Measurements from ENCODE around the gene STOX2. TPM values are rescaled to one million over a fixed set of nuclear protein-coding genes. Genes with fewer than 3 reads are reported as not detected.
"Not testable (repeated sequence)": the region's sequence is repeated elsewhere in the genome, so short reads cannot be mapped to it uniquely, and the experiment has no call there.

STOX2 gene
- total RNA-seq, 3 donors from 2014 or later: not detected

- DNase-seq (no peak), ATAC-seq (peak; percentile 58 to 62)
- no peaks in the 10 kb centered on the region for H3K9me3 Mint-ChIP-seq
- no peaks in the 10 kb centered on the region for H3K36me3 Mint-ChIP-seq (ENCODE audit: insufficient read depth)
- peak overlapping the region; percentile 84 for H3K4me3 Mint-ChIP-seq
- H3K4me1 Mint-ChIP-seq (ENCODE audit: low read depth): peaks cover 22% of the 10 kb centered on the region
- H3K27me3 Mint-ChIP-seq (ENCODE audit: low read depth): peaks cover 17% of the 10 kb centered on the region
Measured at GRCh38 chr4:184028561-184029374, 123.7 kb downstream of the STOX2 start.

GRCh38 chr4:184030036-184030435 lies 124.9 kb downstream of the STOX2 start:
- Mint-ChIP-seq H3K4me3 (no peak overlapping the region), H3K36me3 (ENCODE audit: insufficient read depth) (no peaks in the 10 kb centered on the region), H3K4me1 (ENCODE audit: low read depth) (peaks cover 22% of the 10 kb centered on the region), H3K9me3 (no peaks in the 10 kb centered on the region), H3K27me3 (ENCODE audit: low read depth) (peaks cover 20% of the 10 kb centered on the region)
- ATAC-seq (no peak), DNase-seq (no peak)

- H3K4me3 Mint-ChIP-seq: no peak overlapping the region
- no peak for DNase-seq
- H3K9me3 Mint-ChIP-seq: no peaks in the 10 kb centered on the region
- H3K36me3 Mint-ChIP-seq (ENCODE audit: insufficient read depth): no peaks in the 10 kb centered on the region
- H3K4me1 Mint-ChIP-seq (ENCODE audit: low read depth): peaks cover 22% of the 10 kb centered on the region
- no peak for ATAC-seq
- peaks cover 16% of the 10 kb centered on the region for H3K27me3 Mint-ChIP-seq (ENCODE audit: low read depth)
Measured at GRCh38 chr4:184030764-184031163, 125.7 kb downstream of the STOX2 start.

- Mint-ChIP-seq H3K9me3 (no peaks in the 10 kb centered on the region), H3K4me3 (no peak overlapping the region), H3K36me3 (ENCODE audit: insufficient read depth) (no peaks in the 10 kb centered on the region), H3K27me3 (ENCODE audit: low read depth) (peaks cover 16% of the 10 kb centered on the region), H3K4me1 (ENCODE audit: low read depth) (peaks cover 22% of the 10 kb centered on the region)
- ATAC-seq (no peak), DNase-seq (no peak)
Measured at GRCh38 chr4:184032091-184032490, 127.0 kb downstream of the STOX2 start.

- H3K9me3 Mint-ChIP-seq: no peaks in the 10 kb centered on the region
- H3K4me3 Mint-ChIP-seq: no peak overlapping the region
- H3K4me1 Mint-ChIP-seq (ENCODE audit: low read depth): peaks cover 3% of the 10 kb centered on the region
- peak; percentile 48 to 54 for ATAC-seq
- no peaks in the 10 kb centered on the region for H3K36me3 Mint-ChIP-seq (ENCODE audit: insufficient read depth)
- peaks cover 21% of the 10 kb centered on the region for H3K27me3 Mint-ChIP-seq (ENCODE audit: low read depth)
- no peak for DNase-seq
Measured at GRCh38 chr4:184039963-184040383, 134.9 kb downstream of the STOX2 start.

- no peak overlapping the region for H3K4me3 Mint-ChIP-seq
- no peaks in the 10 kb centered on the region for H3K36me3 Mint-ChIP-seq (ENCODE audit: insufficient read depth)
- no peak for DNase-seq
- peaks cover 6% of the 10 kb centered on the region for H3K9me3 Mint-ChIP-seq
- ATAC-seq: no peak
- peaks cover 21% of the 10 kb centered on the region for H3K27me3 Mint-ChIP-seq (ENCODE audit: low read depth)
- H3K4me1 Mint-ChIP-seq (ENCODE audit: low read depth): peaks cover 3% of the 10 kb centered on the region
Measured at GRCh38 chr4:184041156-184041555, 136.0 kb downstream of the STOX2 start.

GRCh38 chr4:184046148-184046547 lies 141.0 kb downstream of the STOX2 start:
- no peaks in the 10 kb centered on the region for H3K4me1 Mint-ChIP-seq (ENCODE audit: low read depth)
- H3K4me3 Mint-ChIP-seq: no peak overlapping the region

GRCh38 chr4:184051262-184051661 lies 146.2 kb downstream of the STOX2 start:
- Mint-ChIP-seq H3K9me3 (peaks cover 19% of the 10 kb centered on the region), H3K27me3 (ENCODE audit: low read depth) (peaks cover 31% of the 10 kb centered on the region)
- not testable (repeated sequence) for H3K4me3 Mint-ChIP-seq; DNase-seq; ATAC-seq; H3K4me1 Mint-ChIP-seq (ENCODE audit: low read depth); H3K36me3 Mint-ChIP-seq (ENCODE audit: insufficient read depth)

More at GRCh38 chr4:184046148-184046547, 141.0 kb downstream of the STOX2 start:
- Mint-ChIP-seq H3K27me3 (ENCODE audit: low read depth) (peaks cover 17% of the 10 kb centered on the region), H3K9me3 (peaks cover 18% of the 10 kb centered on the region), H3K36me3 (ENCODE audit: insufficient read depth) (no peaks in the 10 kb centered on the region)
- no peak for DNase-seq
- ATAC-seq: no peak

GRCh38 chr4:184052616-184053015 lies 147.5 kb downstream of the STOX2 start:
- H3K4me1 Mint-ChIP-seq (ENCODE audit: low read depth): no peaks in the 10 kb centered on the region
- ATAC-seq (no peak), DNase-seq (no peak)
- no peaks in the 10 kb centered on the region for H3K36me3 Mint-ChIP-seq (ENCODE audit: insufficient read depth)
- H3K4me3 Mint-ChIP-seq: no peak overlapping the region
- H3K9me3 Mint-ChIP-seq: peaks cover 7% of the 10 kb centered on the region
- peaks cover 26% of the 10 kb centered on the region for H3K27me3 Mint-ChIP-seq (ENCODE audit: low read depth)

- Mint-ChIP-seq H3K4me1 (ENCODE audit: low read depth) (no peaks in the 10 kb centered on the region), H3K36me3 (ENCODE audit: insufficient read depth) (no peaks in the 10 kb centered on the region), H3K4me3 (no peak overlapping the region), H3K9me3 (peaks cover 7% of the 10 kb centered on the region), H3K27me3 (ENCODE audit: low read depth) (peaks cover 25% of the 10 kb centered on the region)
- ATAC-seq (no peak), DNase-seq (no peak)
Measured at GRCh38 chr4:184053434-184053833, 148.3 kb downstream of the STOX2 start.

- H3K36me3 Mint-ChIP-seq (ENCODE audit: insufficient read depth): no peaks in the 10 kb centered on the region
- DNase-seq (no peak), ATAC-seq (no peak)
- H3K27me3 Mint-ChIP-seq (ENCODE audit: low read depth): peaks cover 15% of the 10 kb centered on the region
- peaks cover under 1% of the 10 kb centered on the region for H3K9me3 Mint-ChIP-seq
- H3K4me1 Mint-ChIP-seq (ENCODE audit: low read depth): no peaks in the 10 kb centered on the region
- no peak overlapping the region for H3K4me3 Mint-ChIP-seq
Measured at GRCh38 chr4:184056877-184057276, 151.8 kb downstream of the STOX2 start.

GRCh38 chr4:184058026-184058425 lies 152.9 kb downstream of the STOX2 start:
- no peaks in the 10 kb centered on the region for H3K9me3 Mint-ChIP-seq
- ATAC-seq (no peak), DNase-seq (no peak)
- peaks cover 9% of the 10 kb centered on the region for H3K27me3 Mint-ChIP-seq (ENCODE audit: low read depth)
- H3K36me3 Mint-ChIP-seq (ENCODE audit: insufficient read depth): no peaks in the 10 kb centered on the region
- no peak overlapping the region for H3K4me3 Mint-ChIP-seq
- no peaks in the 10 kb centered on the region for H3K4me1 Mint-ChIP-seq (ENCODE audit: low read depth)

GRCh38 chr4:184059099-184059498 lies 154.0 kb downstream of the STOX2 start:
- H3K27me3 Mint-ChIP-seq (ENCODE audit: low read depth): peaks cover 9% of the 10 kb centered on the region
- ATAC-seq (no peak), DNase-seq (no peak)
- no peaks in the 10 kb centered on the region for H3K4me1 Mint-ChIP-seq (ENCODE audit: low read depth)
- no peak overlapping the region for H3K4me3 Mint-ChIP-seq
- no peaks in the 10 kb centered on the region for H3K9me3 Mint-ChIP-seq
- no peaks in the 10 kb centered on the region for H3K36me3 Mint-ChIP-seq (ENCODE audit: insufficient read depth)

GRCh38 chr4:184061582-184061981 lies 156.5 kb downstream of the STOX2 start:
- ATAC-seq (no peak), DNase-seq (no peak)
- Mint-ChIP-seq H3K9me3 (no peaks in the 10 kb centered on the region), H3K36me3 (ENCODE audit: insufficient read depth) (no peaks in the 10 kb centered on the region), H3K27me3 (ENCODE audit: low read depth) (peaks cover 20% of the 10 kb centered on the region), H3K4me3 (no peak overlapping the region), H3K4me1 (ENCODE audit: low read depth) (no peaks in the 10 kb centered on the region)

GRCh38 chr4:184062769-184063168 lies 157.7 kb downstream of the STOX2 start:
- Mint-ChIP-seq H3K4me1 (ENCODE audit: low read depth) (no peaks in the 10 kb centered on the region), H3K27me3 (ENCODE audit: low read depth) (peaks cover 22% of the 10 kb centered on the region), H3K9me3 (no peaks in the 10 kb centered on the region), H3K36me3 (ENCODE audit: insufficient read depth) (no peaks in the 10 kb centered on the region), H3K4me3 (no peak overlapping the region)
- no peak for ATAC-seq
- DNase-seq: no peak

All from activated T-cell treated with anti-CD3 and anti-CD28 coated beads, Interleukin-2, amount 50 U/mL, for 4 hours (primary cell).